Measurements from ENCODE around the gene SHISA2. TPM values are rescaled to one million over a fixed set of nuclear protein-coding genes. Genes with fewer than 3 reads are reported as not detected.

SHISA2 gene
- total and polyA plus RNA-seq, 2 donors (not counting 1 experiment from before 2014, with no cell fraction given) = under 0.01 to 0.02 TPM

- H3K79me2 ChIP-seq (ENCODE audit: control insufficient read depth, insufficient read depth, low read length) = no peaks in the 10 kb centered on the region
- H3K4me1 ChIP-seq (ENCODE audit: control insufficient read depth, extremely low read depth, insufficient read depth, low read length) = no peaks in the 10 kb centered on the region
- no peak overlapping the region for H2AFZ ChIP-seq (ENCODE audit: low read length)
- no peak for DNase-seq (ENCODE audit: low read depth in 2 of 2)
- TF ChIP-seq EZH2 (IDR thresholded peaks at IDR 0.05; ENCODE audit: low read length, missing control alignments) (no peak), CTCF (conservative IDR thresholded peaks at IDR 0.05 in 1 of 2, IDR thresholded peaks at IDR 0.05 in 1 of 2; ENCODE audit: low read depth in 1 of 2, low read length in 2 of 2) (no peak)
- no peak overlapping the region for H3K4me2 ChIP-seq (ENCODE audit: extremely low read depth, insufficient read depth, low read length)
- peaks cover 24% of the 10 kb centered on the region for H3K27me3 ChIP-seq (ENCODE audit: control insufficient read depth, insufficient read depth, low read length)
- H3K9ac ChIP-seq (ENCODE audit: insufficient read depth, low read length) = no peak overlapping the region
- no peak overlapping the region for H3K4me3 ChIP-seq (replicated peaks in 1 of 4; ENCODE audit: control extremely low read depth in 1 of 4, insufficient read depth in 1 of 4, low read depth in 3 of 4, low read length in 4 of 4)
- H3K9me3 ChIP-seq (ENCODE audit: control insufficient read depth, insufficient read depth, low read depth, low read length) = no peaks in the 10 kb centered on the region
- H3K27ac ChIP-seq (ENCODE audit: insufficient read depth, low read length) = no peak overlapping the region
- no peaks in the 10 kb centered on the region for H3K36me3 ChIP-seq (ENCODE audit: control insufficient read depth, insufficient read depth, low read length)
- no peaks in the 10 kb centered on the region for H4K20me1 ChIP-seq (ENCODE audit: control insufficient read depth, extremely low read depth, insufficient read depth, low read length)
Observed at GRCh38 chr13:26046639-26047038, 5.2 kb downstream of the SHISA2 start.

- no peak overlapping the region for H2AFZ ChIP-seq (ENCODE audit: low read length)
- TF ChIP-seq EZH2 (IDR thresholded peaks at IDR 0.05; ENCODE audit: low read length, missing control alignments) (no peak), CTCF (conservative IDR thresholded peaks at IDR 0.05 in 1 of 2, IDR thresholded peaks at IDR 0.05 in 1 of 2; ENCODE audit: low read depth in 1 of 2, low read length in 2 of 2) (no peak)
- no peak overlapping the region for H3K4me3 ChIP-seq (replicated peaks in 1 of 4; ENCODE audit: control extremely low read depth in 1 of 4, insufficient read depth in 1 of 4, low read depth in 3 of 4, low read length in 4 of 4)
- no peak overlapping the region for H3K9ac ChIP-seq (ENCODE audit: insufficient read depth, low read length)
- H3K4me2 ChIP-seq (ENCODE audit: extremely low read depth, insufficient read depth, low read length) = no peak overlapping the region
- DNase-seq (ENCODE audit: low read depth in 2 of 2) = no peak
- H3K4me1 ChIP-seq (ENCODE audit: control insufficient read depth, extremely low read depth, insufficient read depth, low read length) = no peaks in the 10 kb centered on the region
- H3K79me2 ChIP-seq (ENCODE audit: control insufficient read depth, insufficient read depth, low read length) = no peaks in the 10 kb centered on the region
- no peaks in the 10 kb centered on the region for H3K36me3 ChIP-seq (ENCODE audit: control insufficient read depth, insufficient read depth, low read length)
- H4K20me1 ChIP-seq (ENCODE audit: control insufficient read depth, extremely low read depth, insufficient read depth, low read length) = no peaks in the 10 kb centered on the region
- no peaks in the 10 kb centered on the region for H3K9me3 ChIP-seq (ENCODE audit: control insufficient read depth, insufficient read depth, low read depth, low read length)
- peaks cover 10% of the 10 kb centered on the region for H3K27me3 ChIP-seq (ENCODE audit: control insufficient read depth, insufficient read depth, low read length)
- no peak overlapping the region for H3K27ac ChIP-seq (ENCODE audit: insufficient read depth, low read length)
Observed at GRCh38 chr13:26045142-26045541, 6.7 kb downstream of the SHISA2 start.

- no peak overlapping the region for H3K4me3 ChIP-seq (replicated peaks in 1 of 4; ENCODE audit: control extremely low read depth in 1 of 4, insufficient read depth in 1 of 4, low read depth in 3 of 4, low read length in 4 of 4)
- no peaks in the 10 kb centered on the region for H3K4me1 ChIP-seq (ENCODE audit: control insufficient read depth, extremely low read depth, insufficient read depth, low read length)
- no peak overlapping the region for H2AFZ ChIP-seq (ENCODE audit: low read length)
- no peak overlapping the region for H3K9ac ChIP-seq (ENCODE audit: insufficient read depth, low read length)
- DNase-seq (ENCODE audit: low read depth in 2 of 2) = no peak
- H3K4me2 ChIP-seq (ENCODE audit: extremely low read depth, insufficient read depth, low read length) = no peak overlapping the region
- H3K27me3 ChIP-seq (ENCODE audit: control insufficient read depth, insufficient read depth, low read length) = no peaks in the 10 kb centered on the region
- no peaks in the 10 kb centered on the region for H3K79me2 ChIP-seq (ENCODE audit: control insufficient read depth, insufficient read depth, low read length)
- TF ChIP-seq EZH2 (IDR thresholded peaks at IDR 0.05; ENCODE audit: low read length, missing control alignments) = no peak
- H3K36me3 ChIP-seq (ENCODE audit: control insufficient read depth, insufficient read depth, low read length) = no peaks in the 10 kb centered on the region
- no peak overlapping the region for H3K27ac ChIP-seq (ENCODE audit: insufficient read depth, low read length)
- no peaks in the 10 kb centered on the region for H3K9me3 ChIP-seq (ENCODE audit: control insufficient read depth, insufficient read depth, low read depth, low read length)
- H4K20me1 ChIP-seq (ENCODE audit: control insufficient read depth, extremely low read depth, insufficient read depth, low read length) = no peaks in the 10 kb centered on the region
Observed at GRCh38 chr13:26042785-26043184, 9.0 kb downstream of the SHISA2 start.
